ENCODE results near the gene TCF12. TPM values are rescaled to one million over a fixed set of nuclear protein-coding genes. Genes with fewer than 3 reads are reported as not detected.

TCF12 gene
- polyA plus RNA-seq, 1 donor = 69.4 TPM

DNA sequence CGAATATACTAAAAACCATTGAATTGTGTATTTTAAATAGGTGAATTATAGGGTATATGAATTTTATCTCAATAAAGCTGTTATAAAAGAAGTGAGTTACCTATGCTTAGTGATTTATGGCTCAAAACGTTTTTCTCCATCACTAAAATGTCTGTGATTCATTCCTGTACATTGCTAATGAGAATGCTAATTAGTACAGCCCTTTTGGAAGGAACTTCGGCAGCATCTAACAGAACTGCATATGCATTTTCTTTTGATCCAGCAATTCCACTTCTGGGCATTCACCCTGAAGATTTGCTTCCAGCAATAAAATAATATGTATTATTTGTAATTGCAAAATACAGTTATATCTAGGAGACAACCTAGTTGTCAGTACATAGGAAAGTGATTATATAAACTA, 53.6 kb downstream of the TCF12 start:
- WGBS (ENCODE audit: insufficient coverage, low lambda C conversion rate) = 100% methylated on average over 1 of the region's 3 CpGs
- no peak for DNase-seq

DNA sequence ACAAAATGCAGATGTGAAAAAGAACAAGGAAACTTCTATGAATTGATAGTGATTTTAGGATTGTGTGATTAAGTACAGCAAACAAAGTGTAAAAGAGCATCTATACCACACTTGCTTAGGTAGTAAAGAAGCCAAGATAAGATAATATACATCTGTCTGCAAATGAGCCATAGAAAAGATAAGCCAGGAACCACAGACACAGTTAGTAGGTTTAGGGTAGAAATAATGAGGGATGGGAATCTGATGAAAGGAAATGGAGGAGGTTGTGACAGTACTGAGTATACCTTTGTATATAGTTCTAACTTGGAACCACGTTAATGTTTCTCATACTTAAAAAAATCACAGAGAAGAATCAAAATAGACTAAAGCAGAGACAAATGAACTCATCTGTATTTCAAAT, 54.0 kb downstream of the TCF12 start:
- H3K27ac ChIP-seq (ENCODE audit: low read length) = no peak overlapping the region
- no peaks in the 10 kb centered on the region for H3K36me3 ChIP-seq (ENCODE audit: control insufficient read depth, insufficient read depth, low read length)
- WGBS (ENCODE audit: insufficient coverage, low lambda C conversion rate) = 17% methylated on average over 1 of the region's 1 CpG
- H3K4me1 ChIP-seq (ENCODE audit: control insufficient read depth, insufficient read depth, low read length) = peaks cover 11% of the 10 kb centered on the region
- H3K27me3 ChIP-seq (ENCODE audit: control insufficient read depth, insufficient read depth, low read length) = no peaks in the 10 kb centered on the region
- no peak overlapping the region for H3K4me3 ChIP-seq (ENCODE audit: low read length)
- no peak for DNase-seq
- H3K9me3 ChIP-seq (ENCODE audit: control insufficient read depth, low read depth, low read length) = no peaks in the 10 kb centered on the region

More for the DNA sequence above, 53.6 kb downstream of the TCF12 start:
- H3K27me3 ChIP-seq (ENCODE audit: control insufficient read depth, insufficient read depth, low read length) = no peaks in the 10 kb centered on the region
- no peak overlapping the region for H3K27ac ChIP-seq (ENCODE audit: low read length)
- H3K9me3 ChIP-seq (ENCODE audit: control insufficient read depth, low read depth, low read length) = no peaks in the 10 kb centered on the region
- peaks cover 11% of the 10 kb centered on the region for H3K4me1 ChIP-seq (ENCODE audit: control insufficient read depth, insufficient read depth, low read length)
- H3K4me3 ChIP-seq (ENCODE audit: low read length) = no peak overlapping the region
- no peaks in the 10 kb centered on the region for H3K36me3 ChIP-seq (ENCODE audit: control insufficient read depth, insufficient read depth, low read length)

DNA sequence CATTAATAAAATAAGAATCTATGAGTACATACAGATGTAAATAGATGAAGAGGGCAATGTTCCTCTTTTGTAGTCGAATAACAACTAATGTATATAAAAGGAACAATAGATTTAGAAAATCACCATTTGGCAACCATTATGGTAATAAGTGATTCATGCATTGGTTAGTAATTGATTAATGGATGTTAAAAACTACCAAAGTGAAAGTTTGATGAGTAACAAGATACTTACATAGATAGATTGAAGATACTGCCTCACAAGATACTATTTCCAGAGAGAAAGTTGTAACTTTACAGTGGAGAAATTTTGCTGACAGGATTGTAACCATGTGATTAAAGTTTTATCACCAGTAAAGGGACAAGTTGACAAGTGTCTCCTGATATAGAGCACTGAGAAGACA, 55.0 kb downstream of the TCF12 start:
- Histone ChIP-seq H3K9me3 (ENCODE audit: control insufficient read depth, low read depth, low read length) (no peaks in the 10 kb centered on the region), H3K27me3 (ENCODE audit: control insufficient read depth, insufficient read depth, low read length) (no peaks in the 10 kb centered on the region), H3K4me3 (ENCODE audit: low read length) (no peak overlapping the region), H3K4me1 (ENCODE audit: control insufficient read depth, insufficient read depth, low read length) (peaks cover 8% of the 10 kb centered on the region), H3K36me3 (ENCODE audit: control insufficient read depth, insufficient read depth, low read length) (no peaks in the 10 kb centered on the region), H3K27ac (ENCODE audit: low read length) (no peak overlapping the region)
- DNase-seq = no peak
- WGBS (ENCODE audit: insufficient coverage, low lambda C conversion rate) = 90% methylated on average over 1 of the region's 1 CpG

DNA sequence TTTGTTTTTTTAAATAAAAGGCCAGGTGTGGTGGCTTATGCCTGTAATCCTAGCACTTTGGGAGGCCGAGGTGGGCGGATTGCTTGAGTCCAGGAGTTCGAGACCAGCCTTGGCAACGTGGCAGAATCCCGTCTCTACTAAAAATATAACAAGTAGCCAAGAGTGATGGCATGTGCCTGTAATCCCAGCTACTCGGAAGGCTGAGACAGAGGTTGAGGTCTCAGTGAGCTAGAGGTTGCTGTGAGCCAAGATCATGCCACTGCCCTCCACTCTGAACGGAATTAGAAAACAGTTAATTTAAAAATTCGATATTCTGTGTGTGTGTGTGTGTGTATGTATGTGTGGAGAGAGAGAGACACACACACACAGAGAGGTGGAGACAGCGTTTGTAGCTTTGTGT, 58.8 kb downstream of the TCF12 start:
- no peak for DNase-seq
- Histone ChIP-seq H3K4me1 (ENCODE audit: control insufficient read depth, insufficient read depth, low read length) (no peaks in the 10 kb centered on the region), H3K4me3 (ENCODE audit: low read length) (no peak overlapping the region), H3K27me3 (ENCODE audit: control insufficient read depth, insufficient read depth, low read length) (no peaks in the 10 kb centered on the region), H3K9me3 (ENCODE audit: control insufficient read depth, low read depth, low read length) (no peaks in the 10 kb centered on the region), H3K27ac (ENCODE audit: low read length) (no peak overlapping the region), H3K36me3 (ENCODE audit: control insufficient read depth, insufficient read depth, low read length) (no peaks in the 10 kb centered on the region)
- no CpG with 5 or more reads among the region's 9 CpGs for WGBS (ENCODE audit: insufficient coverage, low lambda C conversion rate)

DNA sequence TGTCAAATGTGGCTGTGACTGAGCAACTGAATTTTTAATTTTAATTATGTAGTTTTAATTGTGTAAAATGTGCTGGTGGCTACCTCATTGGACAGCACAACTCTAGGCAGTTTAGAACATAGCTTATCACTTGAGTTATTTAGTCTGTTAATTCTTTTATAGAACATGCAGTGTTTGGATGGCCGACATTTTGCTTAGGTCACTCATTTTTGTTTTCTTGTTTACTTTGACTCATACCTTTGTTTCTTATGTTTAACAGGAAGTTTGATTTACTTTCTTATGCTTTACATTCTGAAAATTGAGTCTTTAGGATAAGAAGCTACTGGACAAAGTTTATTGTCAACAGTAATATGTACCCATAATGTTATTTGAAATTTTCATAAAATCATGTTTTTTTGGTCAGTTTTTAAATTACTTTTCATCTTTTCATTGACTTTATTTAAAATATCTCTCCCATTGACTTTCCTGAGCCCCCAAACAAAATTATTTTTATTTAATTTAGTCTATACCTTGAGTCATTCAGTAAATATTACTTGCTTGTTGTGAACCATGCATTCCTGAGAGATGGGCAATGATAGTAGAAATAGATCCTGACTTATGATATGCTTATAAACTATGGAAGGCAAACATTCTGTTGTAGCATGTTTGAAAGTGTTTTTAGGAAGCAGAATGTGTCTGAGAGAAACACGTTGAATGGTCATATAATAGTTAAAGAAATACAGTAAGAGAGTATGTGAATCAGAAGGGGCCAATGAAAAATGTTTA, 60.6 kb downstream of the TCF12 start:
- DNase-seq = no peak
- Histone ChIP-seq H3K9me3 (ENCODE audit: control insufficient read depth, low read depth, low read length) (no peaks in the 10 kb centered on the region), H3K4me3 (ENCODE audit: low read length) (no peak overlapping the region), H3K27ac (ENCODE audit: low read length) (no peak overlapping the region), H3K27me3 (ENCODE audit: control insufficient read depth, insufficient read depth, low read length) (no peaks in the 10 kb centered on the region), H3K4me1 (ENCODE audit: control insufficient read depth, insufficient read depth, low read length) (peaks cover 3% of the 10 kb centered on the region), H3K36me3 (ENCODE audit: control insufficient read depth, insufficient read depth, low read length) (no peaks in the 10 kb centered on the region)
- 90% methylated on average over 2 of the region's 2 CpGs for WGBS (ENCODE audit: insufficient coverage, low lambda C conversion rate)

DNA sequence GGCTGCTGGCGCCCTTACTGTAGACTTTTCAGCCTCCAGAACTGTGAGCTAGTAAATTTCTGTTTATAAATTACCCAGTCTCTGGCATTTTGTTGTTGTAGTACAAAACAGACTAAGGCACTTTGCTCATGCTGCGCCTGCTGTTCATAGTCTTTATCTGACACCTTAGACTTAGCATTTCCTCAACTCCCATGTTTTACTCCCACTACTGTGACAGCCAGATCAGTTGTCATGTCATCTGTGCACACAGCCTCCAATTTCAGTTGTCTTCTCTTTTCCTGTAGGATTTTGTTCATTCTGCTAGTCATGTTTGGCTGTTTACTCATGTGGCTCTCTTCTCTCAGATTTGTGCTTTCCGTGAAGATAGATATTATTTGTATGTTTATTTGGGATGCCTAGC, 62.0 kb downstream of the TCF12 start:
- DNase-seq = no peak
- no peak overlapping the region for H3K4me3 ChIP-seq (ENCODE audit: low read length)
- H3K36me3 ChIP-seq (ENCODE audit: control insufficient read depth, insufficient read depth, low read length) = no peaks in the 10 kb centered on the region
- no CpG with 5 or more reads among the region's 3 CpGs for WGBS (ENCODE audit: insufficient coverage, low lambda C conversion rate)
- peaks cover 7% of the 10 kb centered on the region for H3K4me1 ChIP-seq (ENCODE audit: control insufficient read depth, insufficient read depth, low read length)
- no peak overlapping the region for H3K27ac ChIP-seq (ENCODE audit: low read length)
- H3K9me3 ChIP-seq (ENCODE audit: control insufficient read depth, low read depth, low read length) = no peaks in the 10 kb centered on the region
- H3K27me3 ChIP-seq (ENCODE audit: control insufficient read depth, insufficient read depth, low read length) = no peaks in the 10 kb centered on the region

DNA sequence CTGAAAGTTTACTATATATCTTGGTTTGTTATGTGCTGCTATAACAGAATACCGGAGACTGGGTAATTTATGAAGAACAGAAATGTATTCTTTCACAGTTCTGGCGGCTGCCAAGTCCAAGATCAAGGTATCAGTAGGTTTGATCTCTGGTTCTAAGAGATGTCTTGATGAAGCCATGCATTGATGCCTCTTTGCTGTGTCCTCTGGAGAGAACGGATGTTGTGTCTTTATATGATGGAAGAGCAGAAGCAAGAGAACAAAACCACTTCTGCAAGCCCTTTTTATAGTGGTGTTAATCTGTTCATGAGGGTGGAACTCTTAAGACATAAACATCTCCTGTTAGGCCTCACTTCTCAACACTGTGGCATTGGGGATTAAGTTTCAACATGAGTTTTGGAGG, 62.7 kb downstream of the TCF12 start:
- Histone ChIP-seq H3K4me1 (ENCODE audit: control insufficient read depth, insufficient read depth, low read length) (peaks cover 7% of the 10 kb centered on the region), H3K27me3 (ENCODE audit: control insufficient read depth, insufficient read depth, low read length) (no peaks in the 10 kb centered on the region), H3K27ac (ENCODE audit: low read length) (no peak overlapping the region), H3K9me3 (ENCODE audit: control insufficient read depth, low read depth, low read length) (no peaks in the 10 kb centered on the region), H3K36me3 (ENCODE audit: control insufficient read depth, insufficient read depth, low read length) (no peaks in the 10 kb centered on the region), H3K4me3 (ENCODE audit: low read length) (no peak overlapping the region)
- DNase-seq = no peak
- 92% methylated on average over 2 of the region's 3 CpGs for WGBS (ENCODE audit: insufficient coverage, low lambda C conversion rate)

DNA sequence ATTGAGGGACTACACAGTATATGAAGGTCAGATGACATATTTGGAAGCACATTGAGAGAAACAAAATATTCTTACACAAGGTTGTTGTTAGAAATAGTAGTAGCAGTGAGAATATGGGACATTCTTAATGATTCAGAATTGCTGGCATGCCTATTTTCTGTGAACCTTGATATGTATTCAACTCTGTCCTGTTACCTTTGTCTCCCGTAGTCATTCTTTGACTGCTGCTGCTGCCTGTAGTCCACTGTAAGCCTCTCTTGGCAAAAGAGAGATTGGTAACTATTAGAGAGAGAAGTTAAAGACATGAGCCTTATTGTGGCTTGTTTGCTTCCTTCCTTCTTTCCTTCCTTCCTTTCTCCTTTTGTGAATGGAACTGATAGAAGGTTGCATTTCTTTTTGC, 64.5 kb downstream of the TCF12 start:
- no CpG with 5 or more reads among the region's 1 CpG for WGBS (ENCODE audit: insufficient coverage, low lambda C conversion rate)
- Histone ChIP-seq H3K4me1 (ENCODE audit: control insufficient read depth, insufficient read depth, low read length) (peaks cover 7% of the 10 kb centered on the region), H3K27ac (ENCODE audit: low read length) (no peak overlapping the region), H3K36me3 (ENCODE audit: control insufficient read depth, insufficient read depth, low read length) (no peaks in the 10 kb centered on the region), H3K9me3 (ENCODE audit: control insufficient read depth, low read depth, low read length) (no peaks in the 10 kb centered on the region), H3K4me3 (ENCODE audit: low read length) (no peak overlapping the region), H3K27me3 (ENCODE audit: control insufficient read depth, insufficient read depth, low read length) (no peaks in the 10 kb centered on the region)
- DNase-seq = peak; percentile 16 to 39

DNA sequence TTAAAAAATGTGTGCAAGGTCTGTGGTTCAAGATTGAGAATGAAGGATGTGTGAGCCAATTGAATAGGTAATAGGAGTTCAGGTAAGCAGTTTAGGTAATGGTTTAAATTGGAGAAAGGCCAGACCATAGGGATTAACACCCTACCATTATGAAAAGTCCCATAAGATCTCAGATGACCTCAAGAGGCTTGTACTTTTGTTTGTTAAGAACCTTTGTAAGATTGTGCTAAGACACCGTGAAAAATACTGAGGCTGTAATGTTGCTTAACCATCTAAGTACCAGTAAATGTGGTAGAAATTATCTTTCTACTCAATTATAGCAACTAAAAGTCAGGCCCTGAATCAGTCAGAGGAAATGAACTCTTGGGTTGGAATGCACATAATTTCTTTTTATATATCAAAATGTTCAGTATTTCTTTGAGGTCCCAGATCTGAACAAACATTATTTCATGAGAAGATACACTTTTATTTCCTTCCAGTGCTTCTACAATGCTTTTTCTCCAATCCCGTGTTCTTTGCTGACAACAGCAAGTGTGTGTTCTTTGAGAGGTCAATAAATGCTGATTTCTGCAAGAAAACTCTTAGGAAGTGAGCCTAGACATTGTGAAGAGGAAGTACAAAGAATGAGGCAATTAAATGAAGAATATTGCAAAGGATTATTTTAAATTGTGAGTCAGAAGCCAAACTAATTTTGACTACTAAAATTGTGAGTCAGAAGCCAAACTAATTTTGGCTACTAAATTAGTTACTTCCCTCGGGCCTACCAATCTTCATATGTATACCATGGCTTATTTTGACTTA, 66.4 kb downstream of the TCF12 start:
- Histone ChIP-seq H3K36me3 (ENCODE audit: control insufficient read depth, insufficient read depth, low read length) (no peaks in the 10 kb centered on the region), H3K27me3 (ENCODE audit: control insufficient read depth, insufficient read depth, low read length) (no peaks in the 10 kb centered on the region), H3K9me3 (ENCODE audit: control insufficient read depth, low read depth, low read length) (no peaks in the 10 kb centered on the region), H3K27ac (ENCODE audit: low read length) (peak overlapping the region; percentile 40), H3K4me3 (ENCODE audit: low read length) (no peak overlapping the region), H3K4me1 (ENCODE audit: control insufficient read depth, insufficient read depth, low read length) (peaks cover 7% of the 10 kb centered on the region)
- peak in 1 of 2 donors; percentile 6 for DNase-seq
- WGBS (ENCODE audit: insufficient coverage, low lambda C conversion rate) = no CpG with 5 or more reads among the region's 3 CpGs

DNA sequence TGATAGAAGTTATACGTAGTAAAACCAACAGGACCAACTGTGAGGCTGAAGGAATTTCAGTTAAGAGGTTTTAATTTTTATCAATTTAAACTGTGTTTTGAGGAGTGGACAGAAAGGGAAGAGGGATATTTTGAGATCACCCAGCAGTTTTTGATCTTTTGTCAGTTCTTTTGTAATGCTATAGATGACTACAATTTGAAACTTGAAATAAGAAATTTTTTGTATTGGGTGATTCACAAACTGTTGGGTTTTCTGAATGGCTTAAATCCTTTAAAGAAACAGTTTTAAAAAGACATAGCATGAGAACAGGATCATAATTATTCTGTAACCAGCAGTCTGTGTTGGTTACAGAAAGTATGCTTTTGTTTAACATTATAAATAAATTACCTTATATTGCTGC, 67.4 kb downstream of the TCF12 start:
- no peak for DNase-seq
- peaks cover 7% of the 10 kb centered on the region for H3K4me1 ChIP-seq (ENCODE audit: control insufficient read depth, insufficient read depth, low read length)
- 88% methylated on average over 1 of the region's 1 CpG for WGBS (ENCODE audit: insufficient coverage, low lambda C conversion rate)
- H3K27ac ChIP-seq (ENCODE audit: low read length) = no peak overlapping the region
- no peaks in the 10 kb centered on the region for H3K9me3 ChIP-seq (ENCODE audit: control insufficient read depth, low read depth, low read length)
- no peaks in the 10 kb centered on the region for H3K36me3 ChIP-seq (ENCODE audit: control insufficient read depth, insufficient read depth, low read length)
- no peak overlapping the region for H3K4me3 ChIP-seq (ENCODE audit: low read length)
- H3K27me3 ChIP-seq (ENCODE audit: control insufficient read depth, insufficient read depth, low read length) = no peaks in the 10 kb centered on the region

All from large intestine (tissue), 3 donors.